Measurements from ENCODE around the gene NEGR1. TPM values are rescaled to one million over a fixed set of nuclear protein-coding genes. Genes with fewer than 3 reads are reported as not detected.

Gene NEGR1
- total RNA-seq, 1 donor from 2014 or later = 9.7 TPM

DNA sequence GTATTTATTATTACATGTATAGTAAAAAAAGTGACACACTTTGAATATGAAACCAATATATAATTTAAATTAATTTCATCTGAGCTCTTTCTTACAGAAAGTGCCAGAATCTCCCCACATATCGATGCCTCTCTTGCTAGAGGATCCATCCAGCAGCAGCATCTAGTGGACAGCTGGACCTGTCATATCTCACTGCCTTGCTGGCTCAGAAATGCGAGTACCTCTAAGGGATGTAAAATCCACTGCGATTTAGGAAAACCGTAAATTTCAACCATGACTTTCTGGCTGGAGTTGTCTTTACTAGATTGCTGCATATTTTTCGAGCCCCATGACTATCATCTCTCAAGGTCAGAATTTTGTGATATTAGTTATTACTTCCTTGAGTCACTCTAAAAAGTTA, 333.8 kb downstream of the NEGR1 start:
- intact Hi-C loops (cut with micrococcal nuclease) = no loop called here
- no peak for DNase-seq
- Histone ChIP-seq H3K27me3 (ENCODE audit: low read depth) (no peaks in the 10 kb centered on the region), H3K27ac (replicated peaks) (no peak overlapping the region), H3K36me3 (no peaks in the 10 kb centered on the region), H3K4me1 (no peaks in the 10 kb centered on the region), H3K4me3 (no peak overlapping the region), H3K9me3 (replicated peaks) (no peaks in the 10 kb centered on the region)
- TF ChIP-seq, protein P1, sequence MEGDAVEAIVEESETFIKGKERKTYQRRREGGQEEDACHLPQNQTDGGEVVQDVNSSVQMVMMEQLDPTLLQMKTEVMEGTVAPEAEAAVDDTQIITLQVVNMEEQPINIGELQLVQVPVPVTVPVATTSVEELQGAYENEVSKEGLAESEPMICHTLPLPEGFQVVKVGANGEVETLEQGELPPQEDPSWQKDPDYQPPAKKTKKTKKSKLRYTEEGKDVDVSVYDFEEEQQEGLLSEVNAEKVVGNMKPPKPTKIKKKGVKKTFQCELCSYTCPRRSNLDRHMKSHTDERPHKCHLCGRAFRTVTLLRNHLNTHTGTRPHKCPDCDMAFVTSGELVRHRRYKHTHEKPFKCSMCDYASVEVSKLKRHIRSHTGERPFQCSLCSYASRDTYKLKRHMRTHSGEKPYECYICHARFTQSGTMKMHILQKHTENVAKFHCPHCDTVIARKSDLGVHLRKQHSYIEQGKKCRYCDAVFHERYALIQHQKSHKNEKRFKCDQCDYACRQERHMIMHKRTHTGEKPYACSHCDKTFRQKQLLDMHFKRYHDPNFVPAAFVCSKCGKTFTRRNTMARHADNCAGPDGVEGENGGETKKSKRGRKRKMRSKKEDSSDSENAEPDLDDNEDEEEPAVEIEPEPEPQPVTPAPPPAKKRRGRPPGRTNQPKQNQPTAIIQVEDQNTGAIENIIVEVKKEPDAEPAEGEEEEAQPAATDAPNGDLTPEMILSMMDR (IDR thresholded peaks at IDR 0.05; ENCODE audit: borderline replicate concordance) = no peak

DNA sequence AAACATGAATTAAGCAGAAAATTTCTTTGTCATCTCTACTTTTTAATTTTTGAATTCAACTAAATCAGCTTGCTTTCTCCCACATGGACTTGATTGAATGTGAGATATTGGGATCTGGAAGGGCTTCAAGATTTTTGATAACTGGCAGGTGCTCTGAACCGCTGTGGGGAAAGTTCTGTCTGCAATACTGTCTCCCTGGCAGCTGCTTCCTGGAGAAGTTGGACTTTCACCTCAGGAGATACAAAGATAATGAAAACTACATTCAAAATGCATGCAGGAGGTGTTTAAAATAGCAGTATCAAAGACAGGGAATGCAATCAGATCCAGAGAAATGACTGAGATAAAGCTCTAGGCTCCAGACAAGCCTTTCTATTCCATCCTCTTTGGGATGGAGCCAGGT, 338.3 kb downstream of the NEGR1 start:
- H3K4me3 ChIP-seq = no peak overlapping the region
- no peaks in the 10 kb centered on the region for H3K9me3 ChIP-seq (replicated peaks)
- intact Hi-C loops (cut with micrococcal nuclease) = no loop called here
- no peaks in the 10 kb centered on the region for H3K27me3 ChIP-seq (ENCODE audit: low read depth)
- TF ChIP-seq, protein P1 (IDR thresholded peaks at IDR 0.05; ENCODE audit: borderline replicate concordance) = no peak
- H3K27ac ChIP-seq (replicated peaks) = no peak overlapping the region
- no peaks in the 10 kb centered on the region for H3K4me1 ChIP-seq
- DNase-seq = no peak
- H3K36me3 ChIP-seq = no peaks in the 10 kb centered on the region

DNA sequence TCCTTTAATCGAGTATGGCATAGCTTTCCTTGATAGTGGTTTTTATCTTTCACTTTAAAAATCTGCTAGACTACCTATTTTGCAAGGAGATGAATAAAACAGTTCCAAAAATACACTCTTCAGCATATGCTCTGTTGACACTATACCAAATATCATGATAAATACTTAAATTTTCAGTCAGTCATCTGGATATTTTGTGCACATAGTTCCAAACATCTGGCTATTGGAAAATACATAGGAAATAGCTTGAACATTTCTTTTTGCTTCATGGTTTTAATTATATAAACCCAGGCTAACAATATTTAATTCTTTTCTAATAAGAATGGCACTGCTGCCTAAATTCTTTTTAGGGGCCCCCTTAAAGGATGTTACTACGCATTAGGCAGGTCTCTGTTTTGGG, 342.1 kb downstream of the NEGR1 start:
- H3K4me1 ChIP-seq = no peaks in the 10 kb centered on the region
- H3K27me3 ChIP-seq (ENCODE audit: low read depth) = no peaks in the 10 kb centered on the region
- no peak overlapping the region for H3K27ac ChIP-seq (replicated peaks)
- no peaks in the 10 kb centered on the region for H3K9me3 ChIP-seq (replicated peaks)
- DNase-seq = no peak
- intact Hi-C loops (cut with micrococcal nuclease) = no loop called here
- TF ChIP-seq, protein P1 (IDR thresholded peaks at IDR 0.05; ENCODE audit: borderline replicate concordance) = no peak
- H3K36me3 ChIP-seq = no peaks in the 10 kb centered on the region
- H3K4me3 ChIP-seq = no peak overlapping the region

DNA sequence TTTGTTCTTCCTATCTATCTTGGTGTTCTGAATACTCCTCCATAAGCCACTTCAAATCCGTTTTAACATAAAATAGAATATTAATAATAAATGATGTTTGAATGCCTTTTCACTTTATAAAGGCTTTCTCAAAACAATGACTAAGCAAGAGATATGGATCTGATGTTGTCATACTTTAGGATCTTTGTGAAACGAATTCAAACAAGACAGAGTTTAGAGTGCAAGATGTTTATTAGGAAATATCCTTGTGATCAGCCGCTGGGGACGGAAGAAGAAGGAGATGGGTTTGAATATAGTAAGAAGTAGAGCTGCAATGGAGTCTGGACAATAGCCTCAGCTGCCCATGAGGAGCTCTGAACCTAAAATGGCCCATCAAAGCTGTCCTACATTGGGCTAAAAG, 351.8 kb downstream of the NEGR1 start:
- intact Hi-C loops (cut with micrococcal nuclease) = no loop called here
- Histone ChIP-seq H3K27ac (replicated peaks) (no peak overlapping the region), H3K9me3 (replicated peaks) (no peaks in the 10 kb centered on the region), H3K4me1 (no peaks in the 10 kb centered on the region), H3K36me3 (no peaks in the 10 kb centered on the region), H3K27me3 (ENCODE audit: low read depth) (no peaks in the 10 kb centered on the region), H3K4me3 (no peak overlapping the region)
- TF ChIP-seq, protein P1 (IDR thresholded peaks at IDR 0.05; ENCODE audit: borderline replicate concordance) = no peak
- no peak for DNase-seq

DNA sequence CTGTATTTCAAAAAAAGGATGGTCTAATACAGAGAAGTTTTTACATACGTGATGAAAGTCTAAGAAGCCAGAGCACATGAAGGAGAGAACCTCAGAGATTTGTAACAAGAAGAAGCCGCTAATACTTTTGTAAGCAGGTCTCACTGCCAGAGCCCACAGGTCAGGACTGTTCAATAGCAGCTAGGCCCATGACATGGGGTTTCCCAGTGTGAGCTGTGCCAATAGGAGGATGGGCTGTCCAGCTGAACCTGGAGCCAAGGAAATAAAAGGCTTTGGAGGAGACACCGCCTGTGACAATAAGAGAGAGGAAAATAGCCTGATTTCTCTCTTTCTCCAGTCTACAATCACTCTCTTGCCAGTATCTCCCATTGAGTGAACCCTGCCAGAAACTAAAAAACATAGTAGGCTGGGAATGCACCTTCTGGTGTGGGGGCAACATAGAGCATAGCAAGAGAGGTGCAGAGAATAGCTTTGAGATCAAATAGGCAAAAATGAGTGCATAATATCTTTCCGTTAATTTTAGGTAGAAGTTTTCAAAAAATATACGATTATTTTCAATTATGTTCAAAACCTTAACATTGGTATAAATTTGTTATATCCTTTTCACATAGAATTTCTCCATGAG, 360.3 kb downstream of the NEGR1 start:
- DNase-seq = no peak
- no peaks in the 10 kb centered on the region for H3K36me3 ChIP-seq
- intact Hi-C loops (cut with micrococcal nuclease) = no loop called here
- H3K4me3 ChIP-seq = no peak overlapping the region
- H3K4me1 ChIP-seq = no peaks in the 10 kb centered on the region
- H3K9me3 ChIP-seq (replicated peaks) = no peaks in the 10 kb centered on the region
- TF ChIP-seq, protein P1 (IDR thresholded peaks at IDR 0.05; ENCODE audit: borderline replicate concordance) = no peak
- H3K27ac ChIP-seq (replicated peaks) = no peak overlapping the region
- H3K27me3 ChIP-seq (ENCODE audit: low read depth) = no peaks in the 10 kb centered on the region

Data from left ventricle myocardium inferior (tissue), 1 donor.